Chondrocyte (in vitro differentiated cells): Measurements from ENCODE around the gene SLC5A10. TPM values are rescaled to one million over a fixed set of nuclear protein-coding genes. Genes with fewer than 3 reads are reported as not detected.

ENCODE experiments used
- DNase-seq: peaks from one replicate; pipeline ENCODE4 v3.0.0; 2021; ENCODE audit warnings: mixed read lengths, low spot score
- H3K27ac Mint-ChIP-seq: one replicate; pipeline ENCODE4 v1.8.0; 2021; ENCODE audit warnings: mild to moderate bottlenecking, moderate library complexity, mixed read lengths; ENCODE audit not compliant: unreplicated experiment
- H3K27me3 Mint-ChIP-seq: 2 replicates; pipeline ENCODE4 v1.8.0; 2021; ENCODE audit warnings: low read depth, mixed read lengths
- H3K36me3 Mint-ChIP-seq: 2 replicates; pipeline ENCODE4 v1.8.0; 2021; ENCODE audit warnings: low read depth, mixed read lengths
- H3K4me1 Mint-ChIP-seq: 2 replicates; pipeline ENCODE4 v1.8.0; 2021; ENCODE audit warnings: low read depth, mild to moderate bottlenecking, mixed read lengths
- H3K4me3 Mint-ChIP-seq: one replicate; pipeline ENCODE4 v1.8.0; 2021; ENCODE audit warnings: mild to moderate bottlenecking, moderate library complexity, mixed read lengths; ENCODE audit not compliant: unreplicated experiment
- H3K9me3 Mint-ChIP-seq: 2 replicates; pipeline ENCODE4 v1.8.0; 2021; ENCODE audit warnings: low read depth, mixed read lengths
- total RNA-seq: library from RNA; stranded (reverse); gene quantifications from 3 replicates; pipeline ENCODE4 v1.2.1, GENCODE V29; 2021
- TF ChIP-seq, protein P1 (sequence below): fragments of 200-600 bp; sonication (generic); IDR thresholded peaks from 2 replicates; pipeline ENCODE4 v1.5.0; 2021; ENCODE audit warnings: antibody characterized with exemption, mild to moderate bottlenecking, moderate library complexity

SLC5A10 gene
- total RNA-seq, 1 donor from 2014 or later = not detected

DNA sequence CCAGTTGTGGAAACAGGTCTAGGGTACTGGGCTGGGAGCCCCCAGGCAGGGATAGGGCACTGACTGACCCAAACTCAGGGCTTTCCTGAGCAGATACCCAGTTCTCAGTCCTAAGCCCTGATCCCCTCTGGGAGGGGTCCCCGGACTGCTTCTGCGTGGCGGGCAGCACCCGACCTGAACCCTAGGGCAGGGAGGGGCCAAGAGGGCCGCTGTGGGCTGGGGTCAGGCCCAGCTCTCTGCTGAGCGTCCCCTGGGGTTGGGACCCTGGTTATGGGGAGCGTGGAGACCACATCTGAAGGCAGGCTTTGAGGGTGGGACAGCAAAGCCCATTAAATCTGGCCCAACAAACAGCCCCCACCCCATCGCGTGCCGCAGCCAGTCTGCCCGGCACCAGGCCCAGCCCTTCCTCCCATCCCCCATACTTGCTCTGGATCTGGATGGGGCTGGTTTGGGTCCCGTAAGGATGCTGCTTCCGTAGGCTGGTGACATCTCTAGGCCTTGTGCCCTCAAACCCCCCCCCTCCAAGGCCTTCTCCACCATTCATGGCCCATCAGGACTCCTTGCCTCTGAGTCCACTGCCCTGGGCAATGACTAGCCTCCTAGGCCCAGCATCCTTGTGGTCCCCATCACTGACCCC lies 53.3 kb downstream of the SLC5A10 start:
- Mint-ChIP-seq H3K27me3 (no peaks in the 10 kb centered on the region), H3K4me1 (peaks cover 15% of the 10 kb centered on the region), H3K36me3 (no peaks in the 10 kb centered on the region), H3K27ac (peak overlapping the region; percentile 45), H3K4me3 (peak overlapping the region; percentile 58), H3K9me3 (peaks cover 4% of the 10 kb centered on the region)
- no peak for DNase-seq
- TF ChIP-seq, protein P1, sequence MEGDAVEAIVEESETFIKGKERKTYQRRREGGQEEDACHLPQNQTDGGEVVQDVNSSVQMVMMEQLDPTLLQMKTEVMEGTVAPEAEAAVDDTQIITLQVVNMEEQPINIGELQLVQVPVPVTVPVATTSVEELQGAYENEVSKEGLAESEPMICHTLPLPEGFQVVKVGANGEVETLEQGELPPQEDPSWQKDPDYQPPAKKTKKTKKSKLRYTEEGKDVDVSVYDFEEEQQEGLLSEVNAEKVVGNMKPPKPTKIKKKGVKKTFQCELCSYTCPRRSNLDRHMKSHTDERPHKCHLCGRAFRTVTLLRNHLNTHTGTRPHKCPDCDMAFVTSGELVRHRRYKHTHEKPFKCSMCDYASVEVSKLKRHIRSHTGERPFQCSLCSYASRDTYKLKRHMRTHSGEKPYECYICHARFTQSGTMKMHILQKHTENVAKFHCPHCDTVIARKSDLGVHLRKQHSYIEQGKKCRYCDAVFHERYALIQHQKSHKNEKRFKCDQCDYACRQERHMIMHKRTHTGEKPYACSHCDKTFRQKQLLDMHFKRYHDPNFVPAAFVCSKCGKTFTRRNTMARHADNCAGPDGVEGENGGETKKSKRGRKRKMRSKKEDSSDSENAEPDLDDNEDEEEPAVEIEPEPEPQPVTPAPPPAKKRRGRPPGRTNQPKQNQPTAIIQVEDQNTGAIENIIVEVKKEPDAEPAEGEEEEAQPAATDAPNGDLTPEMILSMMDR = no peak

DNA sequence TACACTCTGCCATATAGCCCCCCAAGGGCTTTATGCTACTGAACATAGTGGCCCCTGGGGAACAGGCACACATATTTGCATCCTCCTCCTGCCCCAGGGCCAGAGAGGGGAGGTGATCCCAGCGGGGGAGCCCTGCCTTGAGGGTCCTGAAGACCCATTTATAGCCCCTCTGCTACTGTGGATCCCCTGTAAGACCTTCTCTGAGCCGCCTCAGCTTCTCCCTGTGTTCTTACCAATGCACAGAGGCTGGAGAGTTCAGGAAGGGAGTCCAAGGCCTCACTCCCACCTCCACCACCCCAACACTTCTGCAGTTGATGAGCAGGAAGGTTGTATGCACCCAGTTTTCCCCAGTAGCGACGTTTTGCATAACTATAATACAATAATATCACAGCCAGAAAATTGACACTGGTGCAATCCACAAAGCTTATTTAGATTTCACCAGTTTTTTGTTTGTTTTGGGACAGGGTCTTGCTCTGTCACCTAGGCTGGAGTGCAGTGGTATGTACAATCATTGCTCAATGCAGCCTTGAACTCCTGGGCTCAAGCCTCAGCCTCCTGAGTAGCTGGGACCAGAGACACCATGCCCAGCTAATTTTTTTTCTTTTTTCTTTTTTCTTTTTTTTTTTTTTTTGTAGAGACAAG lies 53.9 kb downstream of the SLC5A10 start:
- TF ChIP-seq, protein P1 = no peak
- H3K27ac Mint-ChIP-seq = peak overlapping the region; percentile 45
- H3K9me3 Mint-ChIP-seq = peaks cover 4% of the 10 kb centered on the region
- H3K4me1 Mint-ChIP-seq = peaks cover 15% of the 10 kb centered on the region
- H3K4me3 Mint-ChIP-seq = no peak overlapping the region
- no peaks in the 10 kb centered on the region for H3K36me3 Mint-ChIP-seq
- no peaks in the 10 kb centered on the region for H3K27me3 Mint-ChIP-seq
- no peak for DNase-seq

DNA sequence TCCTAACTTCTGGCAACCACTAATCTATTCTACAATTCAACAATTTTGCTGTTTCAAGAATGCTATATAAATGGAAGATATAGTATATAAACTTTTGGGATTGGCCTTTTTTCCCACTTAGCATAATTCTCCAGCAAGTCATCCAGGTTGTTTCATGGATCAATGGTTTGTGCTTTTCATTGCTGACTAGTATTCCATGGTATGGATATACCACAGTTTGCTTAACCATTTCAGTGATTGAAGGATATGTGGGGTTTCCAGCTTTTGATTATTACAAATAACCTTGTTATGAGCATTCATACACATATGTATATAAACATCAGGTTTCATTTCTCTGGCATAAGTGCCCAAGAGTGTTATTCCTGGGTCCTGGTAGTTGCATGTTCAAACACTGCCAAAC lies 54.7 kb downstream of the SLC5A10 start:
- H3K36me3 Mint-ChIP-seq = no peaks in the 10 kb centered on the region
- H3K27me3 Mint-ChIP-seq = no peaks in the 10 kb centered on the region
- peaks cover 4% of the 10 kb centered on the region for H3K9me3 Mint-ChIP-seq
- H3K4me3 Mint-ChIP-seq = no peak overlapping the region
- H3K4me1 Mint-ChIP-seq = peaks cover 13% of the 10 kb centered on the region
- no peak overlapping the region for H3K27ac Mint-ChIP-seq
- no peak for DNase-seq
- TF ChIP-seq, protein P1 = no peak

DNA sequence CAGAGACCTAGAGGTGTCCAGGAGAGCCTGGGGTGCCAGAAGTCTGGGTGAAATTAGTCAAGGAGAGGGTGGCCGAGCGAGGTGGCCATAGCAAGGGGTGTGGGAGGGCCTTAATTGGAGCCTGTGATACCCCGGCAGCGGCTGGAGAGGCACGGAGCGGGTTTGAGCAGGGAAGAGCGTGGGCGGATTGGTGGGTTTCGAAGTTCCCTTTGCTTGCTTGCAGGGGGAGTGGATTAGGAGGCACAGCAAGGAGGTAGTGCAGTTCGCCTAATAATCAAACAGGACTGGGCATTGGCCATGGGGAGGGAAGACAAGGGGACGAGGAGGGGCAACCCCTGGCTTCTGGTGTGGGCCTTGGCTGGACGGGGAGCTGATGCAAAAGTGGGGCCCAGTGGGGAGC lies 58.0 kb downstream of the SLC5A10 start:
- TF ChIP-seq, protein P1 = no peak
- Mint-ChIP-seq H3K4me1 (no peaks in the 10 kb centered on the region), H3K36me3 (no peaks in the 10 kb centered on the region), H3K27me3 (no peaks in the 10 kb centered on the region), H3K9me3 (peaks cover 4% of the 10 kb centered on the region), H3K4me3 (no peak overlapping the region), H3K27ac (no peak overlapping the region)
- DNase-seq = peak; percentile 55

- Mint-ChIP-seq H3K4me3 (no peak overlapping the region), H3K36me3 (no peaks in the 10 kb centered on the region), H3K4me1 (no peaks in the 10 kb centered on the region), H3K27me3 (no peaks in the 10 kb centered on the region), H3K27ac (no peak overlapping the region), H3K9me3 (peaks cover 4% of the 10 kb centered on the region)
- TF ChIP-seq, protein P1 = no peak
- DNase-seq = peak; percentile 55
Measured at GRCh38 chr17:19010729-19011505, 59.0 kb downstream of the SLC5A10 start.
